Measurements from ENCODE around the gene TES. TPM values are rescaled to one million over a fixed set of nuclear protein-coding genes. Genes with fewer than 3 reads are reported as not detected.

TES gene
- total RNA-seq, 1 experiment from 2014 or later, result 28.2 TPM

DNA sequence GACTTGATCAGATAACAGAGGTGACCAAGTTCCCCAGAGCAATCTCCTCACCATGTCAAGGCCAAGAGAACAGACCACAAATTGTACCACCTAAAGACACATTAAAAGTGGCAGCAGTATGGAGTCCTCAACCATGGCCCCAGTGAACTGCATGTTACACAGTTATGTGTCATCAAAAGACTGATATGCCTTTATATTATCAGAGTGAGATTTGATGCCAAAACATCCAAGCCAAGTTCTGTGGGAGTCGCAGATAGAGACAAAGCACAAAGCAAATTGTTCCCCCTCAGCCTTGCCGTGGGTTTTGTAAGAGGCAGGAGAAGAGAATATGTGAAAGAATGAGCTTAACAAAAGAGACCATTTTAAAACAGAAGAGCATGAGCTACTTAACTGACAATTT, 39.2 kb upstream of the TES start:
- Histone ChIP-seq H2AFZ (ENCODE audit: low read length) (no peak overlapping the region), H2AK5ac (ENCODE audit: insufficient read length, low read length) (no peak overlapping the region), H4K5ac (ENCODE audit: insufficient read length, low read depth, low read length) (no peak overlapping the region), H3K4me1 (ENCODE audit: insufficient read depth, low read length) (peaks cover 4% of the 10 kb centered on the region; the same call in 1 of the 2 replicates), H3K23me2 (ENCODE audit: insufficient read length, low read depth, low read length, poor library complexity, severe bottlenecking) (no peaks in the 10 kb centered on the region), H3K27me3 (ENCODE audit: insufficient read depth, low read length) (no peaks in the 10 kb centered on the region), H3K27ac (ENCODE audit: insufficient read length, low read depth, low read length) (no peak overlapping the region), H3K9me3 (ENCODE audit: control insufficient read depth, low read depth, low read length) (peaks cover 5% of the 10 kb centered on the region), H3K56ac (ENCODE audit: insufficient read length, low read depth, low read length) (no peak overlapping the region), H4K20me1 (ENCODE audit: control insufficient read depth, insufficient read depth, insufficient read length) (no peaks in the 10 kb centered on the region), H3K9ac (ENCODE audit: extremely low read depth, insufficient read length, low read length) (no peak overlapping the region), H4K8ac (replicated peaks; ENCODE audit: insufficient read length, low read depth, low read length) (no peak overlapping the region), H2BK5ac (ENCODE audit: insufficient read length, low read length) (no peak overlapping the region), H2BK20ac (ENCODE audit: low read depth, low read length, poor library complexity, severe bottlenecking) (no peak overlapping the region), H3T11ph (ENCODE audit: low read length) (no peak overlapping the region), H4K91ac (ENCODE audit: insufficient read length, low read depth, low read length) (no peak overlapping the region), H3K4ac (ENCODE audit: low read depth, low read length) (no peak overlapping the region), H3K14ac (ENCODE audit: insufficient read depth, low read length) (no peak overlapping the region), H2BK120ac (ENCODE audit: low read depth, low read length, poor library complexity, severe bottlenecking) (no peak overlapping the region), H3K4me2 (ENCODE audit: insufficient read depth, insufficient read length, low read length) (no peak overlapping the region), H2BK12ac (ENCODE audit: insufficient read length, low read depth, low read length) (no peak overlapping the region), H3K79me1 (ENCODE audit: insufficient read depth, low read depth, low read length, poor library complexity, severe bottlenecking) (no peaks in the 10 kb centered on the region), H3K79me2 (ENCODE audit: insufficient read depth, low read length) (no peaks in the 10 kb centered on the region), H2BK15ac (ENCODE audit: low read depth, low read length) (no peak overlapping the region), H3K23ac (ENCODE audit: insufficient read length, low read depth, low read length) (no peak overlapping the region), H3K18ac (ENCODE audit: insufficient read length, low read depth, low read length) (no peak overlapping the region)
- no peak overlapping the region for H3K27ac Mint-ChIP-seq
- H3K9me3 Mint-ChIP-seq, result peaks cover 8 to 12% of the 10 kb centered on the region in 2 experiments
- peaks cover 9 to 14% of the 10 kb centered on the region in 2 experiments for H3K4me1 Mint-ChIP-seq
- no CpG with 5 or more reads among the region's 2 CpGs for WGBS (ENCODE audit: extremely low coverage, insufficient read length, low lambda C conversion rate)
- TF ChIP-seq CTCF (conservative IDR thresholded peaks at IDR 0.05), result no peak
- DNase-seq, result no peak
- H3K4me3 Mint-ChIP-seq, result no peak overlapping the region
- peaks cover 0 to 7% (median 3%) of the 10 kb centered on the region in 3 experiments; a peak in 4 of 7 replicates for H3K36me3 Mint-ChIP-seq (ENCODE audit: insufficient read depth in 1 of 3, low read depth in 3 of 3)
- peaks cover 15% of the 10 kb centered on the region for H3K27me3 Mint-ChIP-seq (ENCODE audit: low read depth)
